ENCODE measurements around the gene NFIB. TPM values are rescaled to one million over a fixed set of nuclear protein-coding genes. Genes with fewer than 3 reads are reported as not detected.

The NFIB gene
- total RNA-seq, 1 experiment from 2014 or later = 14.3 TPM

DNA sequence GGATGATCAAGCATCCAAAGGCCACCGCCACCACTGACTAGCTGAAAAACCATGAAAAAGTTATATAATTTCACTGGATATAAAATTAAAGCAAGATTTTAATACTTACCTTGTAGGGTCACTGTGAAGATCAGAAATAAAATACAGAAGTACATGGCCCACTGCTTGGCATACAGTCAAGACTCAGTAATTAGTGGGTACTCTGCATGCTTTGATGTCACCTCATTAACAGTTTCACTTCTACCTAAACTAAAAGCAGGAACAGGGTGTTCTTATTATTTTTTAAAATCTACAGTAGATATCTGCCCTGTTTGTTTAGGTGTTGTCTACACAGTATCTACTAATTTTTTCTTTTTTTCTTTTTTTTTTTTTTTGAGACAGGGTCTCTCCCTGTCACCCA is 66.4 kb downstream of the NFIB start:
- Histone ChIP-seq H2BK20ac (ENCODE audit: low read depth, low read length, poor library complexity, severe bottlenecking) (no peak overlapping the region), H3K79me2 (ENCODE audit: insufficient read depth, low read length) (no peaks in the 10 kb centered on the region), H2BK12ac (ENCODE audit: insufficient read length, low read depth, low read length) (no peak overlapping the region), H2BK15ac (ENCODE audit: low read depth, low read length) (no peak overlapping the region), H3K23me2 (ENCODE audit: insufficient read length, low read depth, low read length, poor library complexity, severe bottlenecking) (no peaks in the 10 kb centered on the region), H3K27ac (ENCODE audit: insufficient read length, low read depth, low read length) (no peak overlapping the region), H4K8ac (replicated peaks; ENCODE audit: insufficient read length, low read depth, low read length) (no peak overlapping the region), H3K23ac (ENCODE audit: insufficient read length, low read depth, low read length) (no peak overlapping the region), H3K9ac (ENCODE audit: extremely low read depth, insufficient read length, low read length) (no peak overlapping the region), H2AFZ (ENCODE audit: low read length) (no peak overlapping the region), H2BK5ac (ENCODE audit: insufficient read length, low read length) (no peak overlapping the region), H3K27me3 (ENCODE audit: insufficient read depth, low read length) (no peaks in the 10 kb centered on the region), H3K9me3 (ENCODE audit: control insufficient read depth, low read depth, low read length) (no peaks in the 10 kb centered on the region), H3T11ph (ENCODE audit: low read length) (no peak overlapping the region), H3K4me1 (ENCODE audit: insufficient read depth, low read length) (peaks cover 5% of the 10 kb centered on the region; the same call in 1 of the 2 replicates), H4K5ac (ENCODE audit: insufficient read length, low read depth, low read length) (no peak overlapping the region), H4K91ac (ENCODE audit: insufficient read length, low read depth, low read length) (no peak overlapping the region), H2AK5ac (ENCODE audit: insufficient read length, low read length) (no peak overlapping the region), H3K4ac (ENCODE audit: low read depth, low read length) (no peak overlapping the region), H2BK120ac (ENCODE audit: low read depth, low read length, poor library complexity, severe bottlenecking) (no peak overlapping the region), H3K14ac (ENCODE audit: insufficient read depth, low read length) (no peak overlapping the region), H4K20me1 (ENCODE audit: control insufficient read depth, insufficient read depth, insufficient read length) (no peaks in the 10 kb centered on the region), H3K56ac (ENCODE audit: insufficient read length, low read depth, low read length) (no peak overlapping the region), H3K79me1 (ENCODE audit: insufficient read depth, low read depth, low read length, poor library complexity, severe bottlenecking) (no peaks in the 10 kb centered on the region), H3K4me2 (ENCODE audit: insufficient read depth, insufficient read length, low read length) (no peak overlapping the region), H3K18ac (ENCODE audit: insufficient read length, low read depth, low read length) (no peak overlapping the region)
- Mint-ChIP-seq H3K27me3 (ENCODE audit: low read depth) (no peaks in the 10 kb centered on the region), H3K27ac (no peak overlapping the region), H3K9me3 (no peaks in the 10 kb centered on the region), H3K4me3 (no peak overlapping the region), H3K4me1 (peaks cover 25 to 39% of the 10 kb centered on the region in 2 experiments), H3K36me3 (ENCODE audit: insufficient read depth in 1 of 3, low read depth in 3 of 3) (no peaks in the 10 kb centered on the region)
- DNase-seq = no peak
- no CpG with 5 or more reads among the region's 1 CpG for WGBS (ENCODE audit: extremely low coverage, insufficient read length, low lambda C conversion rate)
- TF ChIP-seq, protein P1, sequence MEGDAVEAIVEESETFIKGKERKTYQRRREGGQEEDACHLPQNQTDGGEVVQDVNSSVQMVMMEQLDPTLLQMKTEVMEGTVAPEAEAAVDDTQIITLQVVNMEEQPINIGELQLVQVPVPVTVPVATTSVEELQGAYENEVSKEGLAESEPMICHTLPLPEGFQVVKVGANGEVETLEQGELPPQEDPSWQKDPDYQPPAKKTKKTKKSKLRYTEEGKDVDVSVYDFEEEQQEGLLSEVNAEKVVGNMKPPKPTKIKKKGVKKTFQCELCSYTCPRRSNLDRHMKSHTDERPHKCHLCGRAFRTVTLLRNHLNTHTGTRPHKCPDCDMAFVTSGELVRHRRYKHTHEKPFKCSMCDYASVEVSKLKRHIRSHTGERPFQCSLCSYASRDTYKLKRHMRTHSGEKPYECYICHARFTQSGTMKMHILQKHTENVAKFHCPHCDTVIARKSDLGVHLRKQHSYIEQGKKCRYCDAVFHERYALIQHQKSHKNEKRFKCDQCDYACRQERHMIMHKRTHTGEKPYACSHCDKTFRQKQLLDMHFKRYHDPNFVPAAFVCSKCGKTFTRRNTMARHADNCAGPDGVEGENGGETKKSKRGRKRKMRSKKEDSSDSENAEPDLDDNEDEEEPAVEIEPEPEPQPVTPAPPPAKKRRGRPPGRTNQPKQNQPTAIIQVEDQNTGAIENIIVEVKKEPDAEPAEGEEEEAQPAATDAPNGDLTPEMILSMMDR (conservative IDR thresholded peaks at IDR 0.05) = no peak

All from H9 (cell line).